Activated CD4-positive, CD25-positive, alpha-beta regulatory T cell treated with anti-CD3 and anti-CD28 coated beads, Interleukin-2, amount 50 U/mL, for 72 hours (primary cell): ENCODE data around the gene ZNF836.
"Not testable (repeated sequence)": the region's sequence is repeated elsewhere in the genome, so short reads cannot be mapped to it uniquely, and the experiment has no call there.

Experiments used
- DNase-seq: peaks from one replicate; pipeline ENCODE4 v3.0.0; 2021

The ZNF836 gene

GRCh38 chr19:52171321-52172169, at the start of gene ZNF836:
TSS of gene ZNF836 (minus strand) at chr19:52171621. CDS start at chr19:52168072, 3,549 bp downstream.
- DNase-seq = peak; percentile 88

GRCh38 chr19:52221031-52221430, 49.6 kb upstream of the ZNF836 start:
- DNase-seq = no peak

- DNase-seq = no peak
Measured at GRCh38 chr19:52219611-52220010, 48.2 kb upstream of the ZNF836 start.

GRCh38 chr19:52217576-52217975, 46.2 kb upstream of the ZNF836 start:
- no peak for DNase-seq

GRCh38 chr19:52216401-52216800, 45.0 kb upstream of the ZNF836 start:
- no peak for DNase-seq

- no peak for DNase-seq
Measured at GRCh38 chr19:52214241-52214640, 42.8 kb upstream of the ZNF836 start.

- DNase-seq = no peak
Measured at GRCh38 chr19:52212572-52213255, 41.3 kb upstream of the ZNF836 start.

GRCh38 chr19:52211926-52212571, 40.6 kb upstream of the ZNF836 start:
- DNase-seq = no peak

GRCh38 chr19:52211203-52211602, 39.8 kb upstream of the ZNF836 start:
- DNase-seq = no peak

- no peak for DNase-seq
Measured at GRCh38 chr19:52206481-52206880, 35.1 kb upstream of the ZNF836 start.

GRCh38 chr19:52200755-52201391, 29.5 kb upstream of the ZNF836 start:
- DNase-seq = not testable (repeated sequence)

GRCh38 chr19:52200044-52200443, 28.6 kb upstream of the ZNF836 start:
- no peak for DNase-seq

GRCh38 chr19:52198678-52199077, 27.3 kb upstream of the ZNF836 start:
- no peak for DNase-seq

GRCh38 chr19:52197964-52198363, 26.5 kb upstream of the ZNF836 start:
- no peak for DNase-seq

- DNase-seq = no peak
Measured at GRCh38 chr19:52196256-52196967, 25.0 kb upstream of the ZNF836 start.

- DNase-seq = no peak
Measured at GRCh38 chr19:52191951-52192350, 20.5 kb upstream of the ZNF836 start.

- DNase-seq = no peak
Measured at GRCh38 chr19:52191389-52191788, 20.0 kb upstream of the ZNF836 start.

GRCh38 chr19:52190487-52191293, 19.3 kb upstream of the ZNF836 start:
- DNase-seq = no peak

- DNase-seq = peak; percentile 96
Measured at GRCh38 chr19:52189735-52190486, 18.5 kb upstream of the ZNF836 start, which contains the start of gene PPP2R1A. TSS of gene PPP2R1A (plus strand) at chr19:52190052. CDS start at chr19:52190097, 45 bp downstream.

- no peak for DNase-seq
Measured at GRCh38 chr19:52188822-52189734, 17.7 kb upstream of the ZNF836 start.
